Kidney epithelial cell (primary cell): ENCODE measurements around the gene MOB3A. TPM values are rescaled to one million over a fixed set of nuclear protein-coding genes. Genes with fewer than 3 reads are reported as not detected.

Experiments
- DNase-seq: peaks from one replicate; pipeline ENCODE4 v3.0.0-alpha.2; 2010; ENCODE audit warnings: low read depth
- H3K27me3 ChIP-seq: 2 replicates; pipeline ENCODE4 v1.6.0; 2011; ENCODE audit warnings: low read length; ENCODE audit not compliant: control insufficient read depth, insufficient read depth
- H3K36me3 ChIP-seq: 2 replicates; pipeline ENCODE4 v1.5.1; 2011; ENCODE audit warnings: low read length; ENCODE audit not compliant: control insufficient read depth, insufficient read depth
- H3K4me3 ChIP-seq: 2 replicates; pipeline ENCODE4 v1.5.1; 2011; ENCODE audit warnings: low read depth, mild to moderate bottlenecking, control low read depth, low read length
- total RNA-seq: library from RNA; depleted of rRNA; stranded (reverse); fragments of >200 nt; gene quantifications from 2 replicates; pipeline ENCODE4 v1.2.3, GENCODE V29; 2015
- TF ChIP-seq, protein P1 (sequence below): IDR thresholded peaks from 2 replicates; pipeline ENCODE4 v1.5.1; 2011; ENCODE audit warnings: mild to moderate bottlenecking, moderate library complexity, low read length, control low read depth, inconsistent platforms; ENCODE audit not compliant: insufficient read depth, poor library complexity, severe bottlenecking

MOB3A gene
- total RNA-seq, 1 donor from 2014 or later, result 40.3 TPM

DNA sequence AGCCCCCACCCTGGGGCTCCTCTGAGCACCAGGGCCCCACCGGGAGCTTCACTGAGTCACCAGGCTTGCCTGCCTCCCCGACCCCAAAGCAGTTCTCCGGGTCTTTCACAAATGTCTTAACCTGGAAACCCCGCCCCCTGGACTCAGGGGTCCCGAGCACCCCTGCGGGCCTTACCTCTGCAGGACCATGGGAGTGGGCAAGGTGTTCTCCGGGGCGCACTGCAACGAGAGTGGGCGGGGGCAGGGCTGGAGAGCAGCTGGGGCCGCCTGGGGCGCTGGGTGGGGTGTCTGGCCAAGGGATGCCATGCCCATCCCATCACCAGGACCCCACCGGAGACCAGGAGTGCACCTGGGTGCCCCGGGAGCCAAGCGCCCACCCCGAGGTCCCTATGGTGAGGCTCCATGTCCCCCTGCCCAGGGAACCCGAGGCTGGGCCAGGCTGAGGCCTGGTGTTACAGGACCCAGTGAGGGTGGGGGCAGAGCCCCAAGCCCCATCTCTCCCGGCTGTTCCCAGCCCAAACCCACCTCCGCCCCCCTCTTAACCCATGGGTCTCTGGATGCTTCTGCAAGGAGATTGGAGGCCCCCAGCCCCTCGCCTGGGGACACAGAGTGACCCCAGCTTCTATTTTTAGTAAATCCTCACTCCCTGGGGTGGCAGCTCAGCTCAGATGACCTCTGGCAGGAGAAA lies 56.0 kb downstream of the MOB3A start:
- no peaks in the 10 kb centered on the region for H3K27me3 ChIP-seq
- TF ChIP-seq, protein P1, sequence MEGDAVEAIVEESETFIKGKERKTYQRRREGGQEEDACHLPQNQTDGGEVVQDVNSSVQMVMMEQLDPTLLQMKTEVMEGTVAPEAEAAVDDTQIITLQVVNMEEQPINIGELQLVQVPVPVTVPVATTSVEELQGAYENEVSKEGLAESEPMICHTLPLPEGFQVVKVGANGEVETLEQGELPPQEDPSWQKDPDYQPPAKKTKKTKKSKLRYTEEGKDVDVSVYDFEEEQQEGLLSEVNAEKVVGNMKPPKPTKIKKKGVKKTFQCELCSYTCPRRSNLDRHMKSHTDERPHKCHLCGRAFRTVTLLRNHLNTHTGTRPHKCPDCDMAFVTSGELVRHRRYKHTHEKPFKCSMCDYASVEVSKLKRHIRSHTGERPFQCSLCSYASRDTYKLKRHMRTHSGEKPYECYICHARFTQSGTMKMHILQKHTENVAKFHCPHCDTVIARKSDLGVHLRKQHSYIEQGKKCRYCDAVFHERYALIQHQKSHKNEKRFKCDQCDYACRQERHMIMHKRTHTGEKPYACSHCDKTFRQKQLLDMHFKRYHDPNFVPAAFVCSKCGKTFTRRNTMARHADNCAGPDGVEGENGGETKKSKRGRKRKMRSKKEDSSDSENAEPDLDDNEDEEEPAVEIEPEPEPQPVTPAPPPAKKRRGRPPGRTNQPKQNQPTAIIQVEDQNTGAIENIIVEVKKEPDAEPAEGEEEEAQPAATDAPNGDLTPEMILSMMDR, result no peak
- peaks cover 1% of the 10 kb centered on the region for H3K36me3 ChIP-seq

DNA sequence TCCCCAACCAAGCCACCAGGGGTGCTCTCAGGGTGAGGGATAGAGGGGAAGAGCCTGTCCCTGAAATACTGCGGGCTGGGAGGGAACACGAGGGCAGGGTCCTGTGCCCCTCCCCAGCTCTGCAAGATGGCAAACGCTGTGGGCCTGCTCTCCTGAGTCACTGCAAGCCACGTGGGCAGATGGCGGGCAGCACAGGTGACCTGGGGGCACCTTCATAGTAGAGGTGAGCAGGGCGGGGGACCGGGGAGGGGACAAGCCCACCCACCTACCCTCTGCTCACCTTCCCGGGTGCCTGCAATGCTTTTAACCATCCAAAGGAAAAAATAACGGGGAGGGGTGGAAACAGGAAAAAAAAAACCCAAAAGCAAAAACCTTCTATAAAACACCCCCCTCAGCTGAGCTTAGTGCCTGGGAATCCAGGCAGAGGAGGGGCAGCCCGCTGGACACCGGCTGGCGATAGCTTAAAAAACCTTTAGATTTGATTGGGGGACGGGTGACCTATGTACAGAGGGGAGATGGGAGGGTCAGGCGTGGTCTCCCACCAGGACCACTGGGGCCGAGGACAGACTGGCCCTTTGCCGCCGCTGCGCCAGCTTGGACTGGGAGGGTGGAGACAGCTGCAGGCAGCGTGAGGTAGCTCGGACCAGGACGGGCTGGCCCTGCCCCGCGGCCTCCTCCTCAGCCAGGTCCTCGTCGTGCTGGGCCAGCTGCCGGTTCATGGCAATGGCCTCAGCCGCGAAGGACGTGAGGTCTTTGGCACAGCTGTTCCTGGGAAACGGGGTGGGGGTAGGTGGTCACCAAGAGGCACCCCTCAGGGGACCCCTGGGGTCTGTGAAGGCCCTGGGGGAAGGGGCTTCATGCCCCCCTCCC lies 56.8 kb downstream of the MOB3A start:
- peaks cover 1% of the 10 kb centered on the region for H3K36me3 ChIP-seq
- no peaks in the 10 kb centered on the region for H3K27me3 ChIP-seq
- no peak for DNase-seq
- H3K4me3 ChIP-seq, result no peak overlapping the region
- TF ChIP-seq, protein P1, result no peak

More for the DNA sequence above, 56.0 kb downstream of the MOB3A start:
- no peak overlapping the region for H3K4me3 ChIP-seq
- DNase-seq, result no peak

DNA sequence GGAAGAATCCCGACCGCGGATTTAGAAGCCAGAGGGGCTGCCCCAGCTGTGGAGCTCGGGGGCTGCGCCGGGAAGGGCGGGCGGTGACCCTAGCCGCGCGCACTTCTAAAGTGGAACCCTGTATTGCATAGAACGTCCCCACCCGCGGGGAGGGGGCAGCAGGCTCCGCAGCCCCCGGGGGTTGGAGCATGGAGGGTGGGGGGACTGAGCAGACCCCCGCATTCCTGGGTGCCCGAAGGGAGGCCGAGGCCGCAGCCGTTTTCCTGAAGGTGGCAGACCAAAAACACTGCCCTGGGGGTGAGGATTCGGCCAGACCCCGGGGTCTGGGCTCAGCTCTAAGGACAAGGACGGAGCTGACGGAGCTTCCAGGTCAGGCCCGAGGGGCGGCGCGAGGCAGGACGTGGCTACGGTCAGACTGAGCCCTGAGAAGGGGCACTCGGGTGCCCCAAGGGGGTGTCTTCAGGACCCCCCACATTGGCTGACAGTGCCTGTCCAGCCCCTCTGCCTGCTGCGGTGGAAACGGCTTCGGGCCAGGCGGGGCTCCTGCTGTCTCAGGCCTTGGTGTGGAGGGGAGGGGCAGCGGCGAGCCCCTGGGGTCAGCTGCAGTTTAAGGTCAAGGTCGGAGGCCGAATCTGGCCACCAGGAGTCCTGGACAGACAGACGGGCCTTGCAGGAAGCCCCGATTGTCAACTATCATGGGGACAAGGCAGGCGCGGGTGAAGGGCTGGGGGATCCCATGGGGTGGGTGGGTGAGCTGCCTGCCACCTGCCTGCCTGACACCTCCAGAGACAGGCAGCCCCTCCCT lies 57.6 kb downstream of the MOB3A start:
- peaks cover 1% of the 10 kb centered on the region for H3K36me3 ChIP-seq
- no peak for DNase-seq
- no peaks in the 10 kb centered on the region for H3K27me3 ChIP-seq
- TF ChIP-seq, protein P1, result no peak
- no peak overlapping the region for H3K4me3 ChIP-seq

DNA sequence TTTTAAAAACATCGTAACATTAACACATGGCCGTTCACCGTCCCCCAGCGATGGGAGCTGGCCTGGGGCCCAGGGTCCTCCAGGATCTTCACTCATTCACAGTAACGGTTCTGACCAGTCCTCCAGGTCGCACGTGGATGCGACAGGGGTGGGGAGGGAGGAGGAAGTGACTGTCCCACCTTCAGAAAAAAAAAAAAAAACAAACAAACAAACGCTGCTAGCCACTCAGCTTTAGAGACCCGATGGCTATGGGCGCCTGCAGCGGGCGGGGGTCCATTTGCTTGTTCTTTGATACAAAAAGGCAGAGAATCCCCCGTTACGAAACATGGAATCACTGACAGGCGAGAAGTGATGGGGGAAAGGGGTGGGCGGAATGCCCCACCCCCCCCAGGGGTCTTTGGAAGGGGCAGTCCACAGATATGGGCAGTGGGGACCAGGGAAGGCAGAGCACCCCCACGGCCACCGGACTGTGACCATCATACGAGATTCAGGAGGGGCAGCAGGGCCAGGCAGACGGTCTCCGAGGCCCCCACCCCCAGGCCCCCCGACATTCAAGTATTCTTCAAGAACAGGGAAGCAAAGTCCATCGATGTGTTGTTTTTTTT lies 58.4 kb downstream of the MOB3A start:
- H3K27me3 ChIP-seq, result no peaks in the 10 kb centered on the region
- TF ChIP-seq, protein P1, result no peak
- no peak for DNase-seq
- no peak overlapping the region for H3K4me3 ChIP-seq
- peaks cover 1% of the 10 kb centered on the region for H3K36me3 ChIP-seq

DNA sequence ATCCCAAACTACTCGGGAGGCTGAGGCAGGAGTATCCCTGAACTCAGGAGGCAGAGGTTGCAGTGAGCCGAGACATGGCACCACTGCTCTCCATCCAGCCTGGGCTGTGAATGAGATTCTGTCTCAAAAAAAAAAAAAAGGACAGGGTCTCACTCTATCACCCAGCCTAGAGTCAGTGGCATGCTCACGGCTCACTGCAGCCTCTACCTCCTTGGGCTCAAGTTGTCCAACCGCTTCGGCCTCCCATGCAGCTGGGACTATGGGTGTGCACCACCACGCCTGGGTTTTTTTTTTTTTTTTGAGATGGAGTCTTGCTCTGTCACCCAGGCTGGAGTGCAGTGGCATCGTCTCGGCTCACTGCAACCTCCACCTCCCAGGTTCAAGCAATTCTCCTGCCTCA lies 59.7 kb downstream of the MOB3A start:
- no peak for DNase-seq
- H3K27me3 ChIP-seq, result no peaks in the 10 kb centered on the region
- TF ChIP-seq, protein P1, result no peak
- H3K36me3 ChIP-seq, result peaks cover 1% of the 10 kb centered on the region
- no peak overlapping the region for H3K4me3 ChIP-seq
